H1 (cell line): ENCODE measurements around the gene ASB6. TPM values are rescaled to one million over a fixed set of nuclear protein-coding genes. Genes with fewer than 3 reads are reported as not detected.

Experiments
- CTCF ChIA-PET: fragments of 300-600 bp; sonication (Branson Sonifier 250); formaldehyde crosslinking; loops from one replicate; lab custom pipeline; 2021; ENCODE audit not compliant: partially characterized antibody; lab: Charles Lee
- POLR2A ChIA-PET: fragments of 300-600 bp; sonication (Branson Sonifier 250); formaldehyde crosslinking; loops from one replicate; lab custom pipeline; 2021; ENCODE audit warnings: inconsistent platforms; ENCODE audit not compliant: partially characterized antibody; lab: Charles Lee
- DNase-seq, 2 experiments: peaks; one replicate each; pipeline versions ENCODE4 v3.0.0 to v3.0.0-alpha.2; 2010 to 2022; ENCODE audit warnings: low spot score in 2 of 2, low read depth in 1 of 2, mixed read lengths in 1 of 2
- FAIRE-seq: peaks from 2 replicates; lab custom pipeline; 2011; peaks lifted over from hg19 to GRCh38; lab: Jason Lieb, UNC
- H2AFZ ChIP-seq: 2 replicates; pipeline ENCODE4 v1.8.1; 2012; ENCODE audit warnings: low read length, inconsistent platforms
- H2AK5ac ChIP-seq: 2 replicates; pipeline ENCODE4 v1.6.1; 2013; ENCODE audit warnings: low read depth, low read length
- H2BK120ac ChIP-seq: replicated peaks from 2 replicates; pipeline ENCODE3; 2013; ENCODE audit warnings: low read depth, low read length, inconsistent platforms
- H2BK12ac ChIP-seq: 2 replicates; pipeline ENCODE4 v1.6.1; 2013; ENCODE audit warnings: low read depth, low read length
- H2BK15ac ChIP-seq: 2 replicates; pipeline ENCODE4 v1.6.1; 2013; ENCODE audit warnings: low read length
- H2BK20ac ChIP-seq: 2 replicates; pipeline ENCODE4 v1.6.1; 2013; ENCODE audit warnings: low read length
- H2BK5ac ChIP-seq: 2 replicates; pipeline ENCODE4 v1.6.1; 2013; ENCODE audit warnings: low read depth, low read length
- H3K14ac ChIP-seq: 2 replicates; pipeline ENCODE4 v1.6.1; 2013; ENCODE audit warnings: inconsistent platforms; ENCODE audit not compliant: insufficient read length
- H3K18ac ChIP-seq: 2 replicates; pipeline ENCODE4 v1.6.1; 2013; ENCODE audit warnings: low read length; ENCODE audit errors: extremely low read depth
- H3K23ac ChIP-seq: 2 replicates; pipeline ENCODE4 v1.6.1; 2013; ENCODE audit warnings: inconsistent platforms; ENCODE audit not compliant: insufficient read length
- H3K23me2 ChIP-seq: 2 replicates; pipeline ENCODE4 v1.6.1; 2013; ENCODE audit warnings: low read depth, low read length
- H3K27ac ChIP-seq: 2 replicates; pipeline ENCODE4 v1.6.1; 2011; ENCODE audit warnings: low read depth, low read length, inconsistent platforms
- H3K27me3 ChIP-seq, 4 experiments: replicated peaks in 1 of 4; 1 replicate in 1 of 4; 2 replicates in 3 of 4; pipeline versions ENCODE4 v1.6.1 to v1.8.1; 2011 to 2013; ENCODE audit warnings: low read length in 3 of 4, mild to moderate bottlenecking in 3 of 4, inconsistent platforms in 2 of 4, mixed read lengths in 2 of 4, moderate library complexity in 1 of 4; ENCODE audit not compliant: control insufficient read depth in 3 of 4, insufficient read depth in 3 of 4; ENCODE audit errors: extremely low read depth in 1 of 4
- H3K36me3 ChIP-seq, 4 experiments: 2 replicates each; pipeline versions ENCODE4 v1.6.1 to v1.8.1; 2011 to 2013; ENCODE audit warnings: mild to moderate bottlenecking in 4 of 4, low read length in 3 of 4, moderate library complexity in 2 of 4, control low read depth in 1 of 4, inconsistent platforms in 1 of 4; ENCODE audit not compliant: insufficient read depth in 4 of 4, control insufficient read depth in 2 of 4
- H3K4ac ChIP-seq: replicated peaks from 2 replicates; pipeline ENCODE3; 2013; ENCODE audit warnings: low read length, low read depth, mixed read lengths, inconsistent platforms; ENCODE audit not compliant: insufficient read length
- H3K4me1 ChIP-seq, 4 experiments: replicated peaks in 1 of 4; 1 replicate in 1 of 4; 2 replicates in 3 of 4; pipeline versions ENCODE4 v1.6.1 to v1.8.1; 2011 to 2013; ENCODE audit warnings: low read length in 3 of 4, inconsistent platforms in 2 of 4, mixed read lengths in 1 of 4; ENCODE audit not compliant: insufficient read depth in 4 of 4, control insufficient read depth in 3 of 4
- H3K4me2 ChIP-seq, 2 experiments: 2 replicates each; pipeline versions ENCODE4 v1.6.1 to v1.8.1; 2011 to 2013; ENCODE audit warnings: low read depth in 2 of 2, low read length in 2 of 2, control low read depth in 1 of 2, inconsistent platforms in 1 of 2, mild to moderate bottlenecking in 1 of 2; ENCODE audit not compliant: insufficient read depth in 1 of 2
- H3K4me3 ChIP-seq, 4 experiments: fragments of 200-600, 300-600 bp in 1 of 4; sonication (generic), shearing (Covaris generic), sonication (Bioruptor Twin) in 1 of 4; 2 replicates each; pipeline versions ENCODE4 v1.5.1 to v1.8.1; 2011 to 2016; ENCODE audit warnings: low read length in 4 of 4, low read depth in 3 of 4, control low read depth in 2 of 4, inconsistent platforms in 2 of 4, mild to moderate bottlenecking in 2 of 4, mixed read lengths in 1 of 4, moderate library complexity in 1 of 4; ENCODE audit not compliant: insufficient read depth in 2 of 4; ENCODE audit errors: extremely low read depth in 1 of 4
- H3K56ac ChIP-seq: replicated peaks from 2 replicates; pipeline ENCODE3; 2013; ENCODE audit warnings: low read depth, mild to moderate bottlenecking, mixed read lengths, low read length, inconsistent platforms; ENCODE audit not compliant: insufficient read length
- H3K79me1 ChIP-seq: 2 replicates; pipeline ENCODE4 v1.6.1; 2013; ENCODE audit warnings: low read depth, low read length, control low read depth
- H3K79me2 ChIP-seq, 2 experiments: 2 replicates each; pipeline versions ENCODE4 v1.6.1 to v1.8.1; 2012 to 2013; ENCODE audit warnings: low read length in 2 of 2, mild to moderate bottlenecking in 2 of 2, inconsistent platforms in 1 of 2; ENCODE audit not compliant: insufficient read depth in 2 of 2, control insufficient read depth in 1 of 2
- H3K9ac ChIP-seq, 4 experiments: replicated peaks in 1 of 4; 1 replicate in 1 of 4; 2 replicates in 3 of 4; pipeline versions ENCODE4 v1.6.1 to v1.8.1; 2011 to 2013; ENCODE audit warnings: low read depth in 3 of 4, low read length in 3 of 4, control low read depth in 2 of 4, mild to moderate bottlenecking in 2 of 4, moderate library complexity in 2 of 4, inconsistent platforms in 1 of 4; ENCODE audit errors: extremely low read depth in 1 of 4
- H3K9me3 ChIP-seq, 2 experiments: 2 replicates each; pipeline versions ENCODE4 v1.6.1 to v1.8.1; 2012 to 2013; ENCODE audit warnings: mild to moderate bottlenecking in 2 of 2, moderate library complexity in 2 of 2, control low read depth in 1 of 2, inconsistent platforms in 1 of 2, low read depth in 1 of 2, low read length in 1 of 2, mixed read lengths in 1 of 2; ENCODE audit not compliant: insufficient read depth in 2 of 2
- H4K20me1 ChIP-seq, 2 experiments: replicated peaks in 1 of 2; 2 replicates each; pipeline versions ENCODE3 to v1.8.1; 2011 to 2013; ENCODE audit warnings: inconsistent platforms in 2 of 2, low read length in 2 of 2, mild to moderate bottlenecking in 1 of 2; ENCODE audit not compliant: insufficient read depth in 2 of 2, control insufficient read depth in 1 of 2
- H4K5ac ChIP-seq: 2 replicates; pipeline ENCODE4 v1.6.1; 2013; ENCODE audit warnings: low read length, low read depth, mixed read lengths, inconsistent platforms; ENCODE audit not compliant: insufficient read length
- H4K8ac ChIP-seq: 2 replicates; pipeline ENCODE4 v1.8.0; 2013; ENCODE audit warnings: mild to moderate bottlenecking, moderate library complexity, low read length, inconsistent platforms; ENCODE audit not compliant: insufficient read depth; ENCODE audit errors: extremely low read depth
- H4K91ac ChIP-seq: replicated peaks from 2 replicates; pipeline ENCODE3; 2013; ENCODE audit warnings: low read length, mixed read lengths, inconsistent platforms; ENCODE audit not compliant: insufficient read length
- CEBPB ChIP-seq: IDR thresholded peaks from 2 replicates; pipeline ENCODE4 v1.6.1; 2012; ENCODE audit warnings: low read depth, low read length
- CTBP2 ChIP-seq: IDR thresholded peaks from 2 replicates; pipeline ENCODE4 v1.7.0; 2011; ENCODE audit warnings: borderline replicate concordance, mild to moderate bottlenecking, moderate library complexity, mixed read lengths, low read length; ENCODE audit not compliant: insufficient read depth, insufficient read length
- EGR1 ChIP-seq: IDR thresholded peaks from 2 replicates; pipeline ENCODE4 v1.6.1; 2011; ENCODE audit warnings: low read depth, low read length, borderline replicate concordance
- KDM1A ChIP-seq: fragments of 200-600, 300-600 bp; sonication (generic); IDR thresholded peaks from 2 replicates; pipeline ENCODE4 v1.7.1; 2016; ENCODE audit warnings: mild to moderate bottlenecking, low read length, borderline replicate concordance
- MAFK ChIP-seq: IDR thresholded peaks from 2 replicates; pipeline ENCODE4 v1.6.1; 2012; ENCODE audit warnings: low read depth, mild to moderate bottlenecking, improper control_type of control experiment, low read length
- MAX ChIP-seq: IDR thresholded peaks from 2 replicates; pipeline ENCODE4 v1.6.1; 2012; ENCODE audit warnings: inconsistent platforms
- RAD21 ChIP-seq, 2 experiments: IDR thresholded peaks in 1 of 2; conservative IDR thresholded peaks in 1 of 2; 2 replicates each; pipeline ENCODE4 v1.6.1; 2011; ENCODE audit warnings: low read depth in 2 of 2, low read length in 2 of 2, improper control_type of control experiment in 1 of 2, inconsistent platforms in 1 of 2, mild to moderate bottlenecking in 1 of 2, moderate library complexity in 1 of 2
- SIRT6 ChIP-seq: IDR thresholded peaks from one replicate; pipeline ENCODE4 v1.7.1; 2012; ENCODE audit warnings: low read length, inconsistent platforms
- SP1 ChIP-seq: IDR thresholded peaks from 2 replicates; pipeline ENCODE4 v1.6.1; 2011; ENCODE audit warnings: low read depth, low read length
- SP4 ChIP-seq: IDR thresholded peaks from 2 replicates; pipeline ENCODE4 v1.6.1; 2012; ENCODE audit warnings: low read length, inconsistent platforms
- WGBS, 2 experiments: shearing (Covaris generic) in 1 of 2; methylation state at CpG; one replicate each; pipeline versions ENCODE4 v1.1.6 to v1.1.7; 2013 to 2015; ENCODE audit warnings: low lambda C conversion rate in 2 of 2, mixed read lengths in 2 of 2, inconsistent platforms in 1 of 2, low coverage in 1 of 2, missing lambda C conversion rate in 1 of 2; ENCODE audit not compliant: insufficient replicate concordance in 2 of 2, insufficient coverage in 1 of 2, insufficient read length in 1 of 2; ENCODE audit errors: extremely low coverage in 1 of 2, missing lambda C conversion rate in 1 of 2; 5-methylcytosine and 5-hydroxymethylcytosine counted together
- polyA plus RNA-seq, 7 experiments: library from polyadenylated mRNA; depleted of rRNA in 3 of 7; stranded (reverse) in 5 of 7; unstranded in 2 of 7; fragments of >200 nt in 5 of 7; fragments of 200-250 nt in 2 of 7; gene quantifications; 1 replicate in 5 of 7; 2 replicates in 1 of 7; 4 replicates in 1 of 7; pipeline versions ENCODE4 v1.2.1 to v1.2.3, GENCODE V29; 2011 to 2013; ENCODE audit warnings: missing spikeins in 2 of 7, mixed read lengths in 2 of 7
- total RNA-seq: library from RNA; stranded (reverse); fragmentation: NEBNext Ultra II Directional; extraction: Animal tissue kit (Norgen Biotek cat#: 25700); gene quantifications from 2 replicates; pipeline ENCODE4 v1.2.1, GENCODE V29; 2021

Gene ASB6
- total and polyA plus RNA-seq, 2 of the 8 experiments (the other 6 are each of a cell fraction or from before 2014, with no cell fraction given), result 14.0 to 17.3 TPM

- ChIA-PET CTCF (interaction anchor here (0.6 to 2.5 kb wide), 6 partner anchors 9 to 674 kb away, joined by 3 to 10 read pairs (median 3); no protein-coding TSS in a partner anchor), POLR2A (interaction anchor here (0.6 to 1.6 kb wide), 4 partner anchors 44 to 283 kb away, joined by 3 read pairs; no protein-coding TSS in a partner anchor)
- H3K4me1 ChIP-seq, result peaks cover 0 to 13% (median 12%) of the 10 kb centered on the region in 4 experiments; a peak in 6 of 7 replicates
- H4K91ac ChIP-seq, result peak overlapping the region; percentile 90
- H3K79me2 ChIP-seq, result no peaks in the 10 kb centered on the region
- peak overlapping the region; percentile 7; the same call in 1 of the 2 replicates for H3K18ac ChIP-seq
- H3K4ac ChIP-seq, result peak overlapping the region; percentile 40
- no peak overlapping the region for H4K5ac ChIP-seq
- H3K27ac ChIP-seq, result no peak overlapping the region
- H4K20me1 ChIP-seq, result no peaks in the 10 kb centered on the region
- H3K79me1 ChIP-seq, result no peaks in the 10 kb centered on the region
- peaks cover 0 to 12% (median 9%) of the 10 kb centered on the region in 4 experiments; a peak in 5 of 7 replicates for H3K27me3 ChIP-seq
- H2BK20ac ChIP-seq, result peak overlapping the region; percentile 91
- 0 out of 4 replicates have a peak overlapping the region, but pooled peaks of 1 of the 2 experiments have one; percentile 38 for H3K4me2 ChIP-seq
- 0 out of 2 replicates have a peak overlapping the region, but pooled peaks have one; percentile 66 for H2BK15ac ChIP-seq
- DNase-seq, result no peak
- peak overlapping the region; percentile 76; the same call in 1 of the 2 replicates for H2BK5ac ChIP-seq
- H3K36me3 ChIP-seq, result no peaks in the 10 kb centered on the region
- no peak for TF ChIP-seq SIRT6
- TF ChIP-seq RAD21 (IDR thresholded peaks at IDR 0.05 in 1 of 2, conservative IDR thresholded peaks at IDR 0.05 in 1 of 2; ENCODE audit: low read depth in 2 of 2, low read length in 2 of 2), result peak in 1 of 2 experiments; percentile 6; a peak in 1 of 4 replicates
- no peak for TF ChIP-seq SP4
- no peak for TF ChIP-seq MAFK
- no peak for TF ChIP-seq CEBPB
- peak; percentile 92 for TF ChIP-seq KDM1A
- no peak for TF ChIP-seq SP1
- peak; percentile 46; the same call in 1 of the 2 replicates for TF ChIP-seq EGR1
- 0 out of 2 replicates have a peak, but pooled peaks have one; percentile 12 for TF ChIP-seq MAX
- TF ChIP-seq CTBP2, result peak; percentile 48
- no peak overlapping the region for H3K9ac ChIP-seq
- 75% methylated on average over 9 of the region's 10 CpGs; no CpG with 5 or more reads in 1 of the 2 experiments for WGBS, 2 experiments
- no peak overlapping the region for H4K8ac ChIP-seq
- no peak overlapping the region for H3K4me3 ChIP-seq
- H2BK120ac ChIP-seq, result peak overlapping the region; percentile 30
- H3K56ac ChIP-seq, result no peak overlapping the region
- H3K9me3 ChIP-seq, result no peaks in the 10 kb centered on the region
- H3K23ac ChIP-seq, result no peak overlapping the region
- peak overlapping the region; percentile 92; the same call in 1 of the 2 replicates for H2BK12ac ChIP-seq
- H3K23me2 ChIP-seq, result peaks cover 1% of the 10 kb centered on the region; the same call in 1 of the 2 replicates
- no peak overlapping the region for H3K14ac ChIP-seq
- H2AK5ac ChIP-seq, result peak overlapping the region; percentile 79; the same call in 1 of the 2 replicates
- H2AFZ ChIP-seq, result no peak overlapping the region
- no peak for FAIRE-seq
These were observed 39.1 kb downstream of the ASB6 start for GRCh38 chr9:129602598-129603415.
